ENCODE data around the gene SOX8.

Gene SOX8

DNA sequence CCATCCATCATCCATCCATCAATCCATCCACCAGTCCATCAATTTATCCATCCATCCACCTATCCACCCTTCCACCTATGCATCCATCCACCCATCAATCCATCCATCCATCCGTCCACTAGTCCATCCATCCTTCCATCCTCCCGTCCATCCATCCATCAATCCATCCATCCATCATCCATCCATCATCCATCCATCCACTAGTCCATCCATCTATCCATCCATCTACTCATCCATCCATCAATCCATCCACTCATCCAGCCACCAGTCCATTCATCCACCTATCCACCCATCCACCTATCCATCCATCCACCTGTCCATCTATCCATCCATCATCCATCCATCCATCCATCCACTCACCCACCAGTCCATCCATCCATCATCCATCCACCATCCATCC, 51.0 kb downstream of the SOX8 start:
- no peak overlapping the region for H3K4me3 ChIP-seq (ENCODE audit: low read length)
- no peak for TF ChIP-seq ZNF274 (IDR thresholded peaks at IDR 0.05; ENCODE audit: low read depth, low read length)

DNA sequence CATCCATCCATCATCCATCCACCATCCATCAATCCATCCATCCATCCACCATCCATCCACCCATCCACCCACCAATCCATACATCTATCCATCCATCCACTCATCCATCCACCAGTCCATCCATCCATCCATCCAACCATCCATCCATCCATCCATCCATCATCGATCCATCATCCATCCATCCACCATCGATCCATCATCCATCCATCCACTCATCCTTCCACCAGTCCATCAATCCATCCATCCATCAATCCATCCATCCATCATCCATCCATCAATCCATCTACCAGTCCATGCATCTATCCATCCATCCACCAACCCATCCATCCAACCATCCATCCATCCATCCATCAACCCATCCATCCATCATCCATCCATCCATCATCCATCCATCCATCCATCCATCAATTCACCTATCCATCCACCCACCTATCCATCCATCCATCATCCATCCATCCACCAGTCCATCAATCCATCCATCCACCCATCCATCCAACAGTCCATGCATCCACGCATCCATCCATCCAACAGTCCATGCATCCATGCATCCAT, 51.6 kb downstream of the SOX8 start:
- no peak for TF ChIP-seq ZNF274 (IDR thresholded peaks at IDR 0.05; ENCODE audit: low read depth, low read length)
- H3K4me3 ChIP-seq (ENCODE audit: low read length) = no peak overlapping the region

- TF ChIP-seq ZNF274 (IDR thresholded peaks at IDR 0.05; ENCODE audit: low read depth, low read length) = no peak
- no peak overlapping the region for H3K4me3 ChIP-seq (ENCODE audit: low read length)
Observed at GRCh38 chr16:1034230-1035065, 52.9 kb downstream of the SOX8 start.

DNA sequence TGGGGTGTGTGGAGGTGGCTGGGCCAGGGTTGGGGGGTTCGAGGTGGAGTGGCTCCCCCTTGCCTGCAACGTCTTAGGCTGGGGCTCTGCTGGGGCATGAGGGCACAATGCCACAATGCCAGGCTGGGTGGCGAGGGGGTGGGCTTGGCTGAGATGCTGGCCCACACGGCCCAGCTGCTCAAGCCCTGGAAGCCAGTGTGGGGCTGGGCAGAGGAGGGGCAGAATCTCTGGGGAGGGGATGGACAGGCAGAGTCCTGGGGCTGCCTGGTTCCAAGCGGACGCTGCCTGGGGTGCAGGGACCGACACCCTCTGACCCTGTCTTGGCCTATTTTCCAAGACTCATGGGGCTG, 53.5 kb downstream of the SOX8 start:
- H3K4me3 ChIP-seq (ENCODE audit: low read length) = no peak overlapping the region
- no peak for TF ChIP-seq ZNF274 (IDR thresholded peaks at IDR 0.05; ENCODE audit: low read depth, low read length)

- no peak for TF ChIP-seq ZNF274 (IDR thresholded peaks at IDR 0.05; ENCODE audit: low read depth, low read length)
- no peak overlapping the region for H3K4me3 ChIP-seq (ENCODE audit: low read length)
Observed at GRCh38 chr16:1036166-1036565, 54.6 kb downstream of the SOX8 start.

Measured in GM08714 (cell line).